ENCODE data around the gene CCDC124. TPM values are rescaled to one million over a fixed set of nuclear protein-coding genes. Genes with fewer than 3 reads are reported as not detected.

CCDC124 gene
- total and polyA plus RNA-seq, 4 donors = 35.5 to 146 (median 102) TPM

- WGBS, 2 donors = 14 to 17% methylated on average over 11 of the region's 11 CpGs
- DNase-seq (no peak), ATAC-seq (ENCODE audit: insufficient read depth, low FRiP score) (no peak)
- no peak overlapping the region for H3K4me3 ChIP-seq
- peaks cover 0 to 34% (median 25%) of the 10 kb centered on the region in 3 donors for H3K27me3 ChIP-seq (ENCODE audit: control insufficient read depth in 3 of 3, insufficient read depth in 3 of 3, low read length in 2 of 3)
- no peak overlapping the region for H3K27ac ChIP-seq (ENCODE audit: low read depth in 1 of 2, low read length in 1 of 2)
- H3K9ac ChIP-seq (ENCODE audit: insufficient read depth in 1 of 2, low read length in 2 of 2) = no peak overlapping the region
- no peaks in the 10 kb centered on the region for H3K9me3 ChIP-seq (ENCODE audit: control insufficient read depth in 4 of 4, insufficient read depth in 3 of 4, low read length in 3 of 4)
- H3K4me1 ChIP-seq (ENCODE audit: control insufficient read depth in 5 of 5, insufficient read depth in 5 of 5, low read length in 5 of 5) = peaks cover 0 to 42% (median 8%) of the 10 kb centered on the region in 5 donors
- no peak for TF ChIP-seq CTCF (IDR thresholded peaks at IDR 0.05; ENCODE audit: control extremely low read depth, extremely low read depth)
- H3K36me3 ChIP-seq (ENCODE audit: control insufficient read depth in 4 of 4, insufficient read depth in 4 of 4, low read length in 4 of 4) = peaks cover 0 to 3% (median under 1%) of the 10 kb centered on the region in 4 donors
Measured at GRCh38 chr19:17949956-17950309, 17.1 kb downstream of the CCDC124 start.

DNA sequence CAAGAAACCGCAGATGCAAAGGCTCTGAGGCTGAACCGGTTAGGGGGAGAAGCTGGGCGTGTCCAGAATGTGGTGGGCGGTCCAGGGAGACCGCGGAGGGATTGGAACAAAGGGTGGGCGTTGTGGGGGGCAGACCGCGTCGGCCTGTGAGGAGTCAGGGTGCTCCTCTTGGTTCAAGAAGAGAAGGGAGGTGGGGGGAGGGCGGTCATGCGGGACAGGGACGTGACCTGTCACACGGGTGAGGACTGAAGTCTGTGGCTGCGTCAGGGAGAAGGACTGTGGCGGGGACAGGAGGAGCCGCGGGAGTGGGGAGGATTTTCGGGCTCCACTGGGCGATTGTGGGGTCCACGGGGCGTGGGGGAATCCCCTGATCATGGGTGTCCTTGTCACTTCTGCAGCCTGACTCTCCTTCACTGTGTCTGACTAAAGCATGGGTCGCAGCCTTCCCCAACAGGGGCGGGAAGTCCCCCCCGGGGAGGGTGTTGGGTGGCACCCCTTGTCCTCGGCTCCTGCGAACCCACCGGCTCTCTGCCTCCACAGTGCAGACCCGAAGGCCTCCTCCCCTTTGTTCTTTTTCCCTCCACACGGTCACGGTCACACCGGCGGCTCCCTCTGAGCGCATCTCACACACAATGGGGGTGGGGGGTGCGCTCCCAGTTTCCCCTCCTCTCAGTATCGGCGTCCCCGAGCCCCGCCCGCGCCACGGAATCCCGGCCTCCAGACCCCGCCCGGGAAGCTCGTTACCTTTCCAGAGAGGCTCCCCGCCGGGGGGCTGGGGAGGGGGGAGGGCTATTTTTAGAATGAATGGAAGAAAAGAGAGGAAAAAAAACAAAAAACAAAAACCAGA, 17.7 kb downstream of the CCDC124 start:
- Histone ChIP-seq H3K4me3 (no peak overlapping the region), H3K9ac (ENCODE audit: insufficient read depth in 1 of 2, low read length in 2 of 2) (no peak overlapping the region), H3K4me1 (ENCODE audit: control insufficient read depth in 5 of 5, insufficient read depth in 5 of 5, low read length in 5 of 5) (peaks cover 0 to 42% (median 8%) of the 10 kb centered on the region in 5 donors), H3K36me3 (ENCODE audit: control insufficient read depth in 4 of 4, insufficient read depth in 4 of 4, low read length in 4 of 4) (no peaks in the 10 kb centered on the region), H3K27me3 (ENCODE audit: control insufficient read depth in 3 of 3, insufficient read depth in 3 of 3, low read length in 2 of 3) (peaks cover 0 to 34% (median 25%) of the 10 kb centered on the region in 3 donors), H3K9me3 (ENCODE audit: control insufficient read depth in 4 of 4, insufficient read depth in 3 of 4, low read length in 3 of 4) (no peaks in the 10 kb centered on the region), H3K27ac (ENCODE audit: low read depth in 1 of 2, low read length in 1 of 2) (no peak overlapping the region)
- peak; percentile 59 to 73 (median 62) for DNase-seq
- WGBS, 2 donors = 1% methylated on average over 43 to 48 of the region's 48 CpGs
- TF ChIP-seq CTCF (IDR thresholded peaks at IDR 0.05; ENCODE audit: control extremely low read depth, extremely low read depth) = no peak
- ATAC-seq (ENCODE audit: insufficient read depth, low FRiP score) = no peak

- no peak for ATAC-seq (ENCODE audit: insufficient read depth, low FRiP score)
- WGBS, 2 donors = 1 to 2% methylated on average over 33 of the region's 33 CpGs
- peaks cover 0 to 34% (median 25%) of the 10 kb centered on the region in 3 donors for H3K27me3 ChIP-seq (ENCODE audit: control insufficient read depth in 3 of 3, insufficient read depth in 3 of 3, low read length in 2 of 3)
Measured at GRCh38 chr19:17951157-17951989, 18.6 kb downstream of the CCDC124 start.

More at GRCh38 chr19:17951157-17951989, 18.6 kb downstream of the CCDC124 start:
- peak in 1 of 3 donors; percentile 17 for DNase-seq
- Histone ChIP-seq H3K4me3 (no peak overlapping the region), H3K36me3 (ENCODE audit: control insufficient read depth in 4 of 4, insufficient read depth in 4 of 4, low read length in 4 of 4) (no peaks in the 10 kb centered on the region), H3K27ac (ENCODE audit: low read depth in 1 of 2, low read length in 1 of 2) (no peak overlapping the region), H3K4me1 (ENCODE audit: control insufficient read depth in 5 of 5, insufficient read depth in 5 of 5, low read length in 5 of 5) (peaks cover 0 to 42% (median 8%) of the 10 kb centered on the region in 5 donors), H3K9ac (ENCODE audit: insufficient read depth in 1 of 2, low read length in 2 of 2) (no peak overlapping the region), H3K9me3 (ENCODE audit: control insufficient read depth in 4 of 4, insufficient read depth in 3 of 4, low read length in 3 of 4) (peaks cover 0 to 2% (median 0%) of the 10 kb centered on the region in 4 donors)
- TF ChIP-seq CTCF (IDR thresholded peaks at IDR 0.05; ENCODE audit: control extremely low read depth, extremely low read depth) = no peak

All from lung (tissue), 12 donors.